ENCODE measurements around the gene DOCK3.

Gene DOCK3

GRCh38 chr3:51057121-51057520, 382.4 kb downstream of the DOCK3 start:
- no peak for TF ChIP-seq ZNF8 (CRISPR knock-in tag; IDR thresholded peaks at IDR 0.05)
- no peak for TF ChIP-seq BACH2 (CRISPR knock-in tag; IDR thresholded peaks at IDR 0.05; ENCODE audit: borderline replicate concordance)
- no peak for TF ChIP-seq ZNF70 (CRISPR knock-in tag; IDR thresholded peaks at IDR 0.05)
- no peak for ATAC-seq

DNA sequence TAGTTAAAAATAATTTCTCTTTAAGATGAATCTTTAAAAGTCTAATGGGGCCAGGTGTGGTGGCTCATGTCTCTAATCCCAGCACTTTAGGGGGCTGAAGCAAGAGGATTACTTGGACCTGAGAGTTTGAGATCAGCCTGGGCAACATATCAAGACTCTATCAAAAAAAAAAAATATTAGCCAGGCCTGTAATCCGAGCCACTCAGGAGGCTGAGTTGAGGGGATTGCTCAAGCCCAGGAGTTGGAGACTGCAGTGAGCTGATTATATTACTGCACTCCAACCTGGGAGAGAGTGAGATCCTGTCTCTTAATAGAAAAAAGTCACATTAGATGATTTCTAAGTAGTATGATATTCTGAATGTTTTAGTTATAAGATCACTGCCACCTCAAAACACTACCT, 388.3 kb downstream of the DOCK3 start:
- ATAC-seq, result no peak
- TF ChIP-seq ZC3H10 (CRISPR knock-in tag; IDR thresholded peaks at IDR 0.05) (no peak), PPARA (CRISPR knock-in tag; IDR thresholded peaks at IDR 0.05; ENCODE audit: borderline replicate concordance) (no peak), ZFP30 (CRISPR knock-in tag; IDR thresholded peaks at IDR 0.05) (no peak), ISL1 (CRISPR knock-in tag; IDR thresholded peaks at IDR 0.05) (no peak), TOX (CRISPR knock-in tag; IDR thresholded peaks at IDR 0.05; ENCODE audit: borderline replicate concordance) (no peak), POU6F1 (CRISPR knock-in tag; IDR thresholded peaks at IDR 0.05; ENCODE audit: borderline replicate concordance, low read depth) (no peak), ARNTL (CRISPR knock-in tag; IDR thresholded peaks at IDR 0.05; ENCODE audit: borderline replicate concordance, low read depth) (no peak), TCF4 (CRISPR knock-in tag; IDR thresholded peaks at IDR 0.05; ENCODE audit: borderline replicate concordance) (no peak), ZNF565 (CRISPR knock-in tag; conservative IDR thresholded peaks at IDR 0.05; ENCODE audit: low read depth) (no peak), OSR1 (CRISPR knock-in tag; IDR thresholded peaks at IDR 0.05) (no peak)
- TF ChIP-seq, protein P1, sequence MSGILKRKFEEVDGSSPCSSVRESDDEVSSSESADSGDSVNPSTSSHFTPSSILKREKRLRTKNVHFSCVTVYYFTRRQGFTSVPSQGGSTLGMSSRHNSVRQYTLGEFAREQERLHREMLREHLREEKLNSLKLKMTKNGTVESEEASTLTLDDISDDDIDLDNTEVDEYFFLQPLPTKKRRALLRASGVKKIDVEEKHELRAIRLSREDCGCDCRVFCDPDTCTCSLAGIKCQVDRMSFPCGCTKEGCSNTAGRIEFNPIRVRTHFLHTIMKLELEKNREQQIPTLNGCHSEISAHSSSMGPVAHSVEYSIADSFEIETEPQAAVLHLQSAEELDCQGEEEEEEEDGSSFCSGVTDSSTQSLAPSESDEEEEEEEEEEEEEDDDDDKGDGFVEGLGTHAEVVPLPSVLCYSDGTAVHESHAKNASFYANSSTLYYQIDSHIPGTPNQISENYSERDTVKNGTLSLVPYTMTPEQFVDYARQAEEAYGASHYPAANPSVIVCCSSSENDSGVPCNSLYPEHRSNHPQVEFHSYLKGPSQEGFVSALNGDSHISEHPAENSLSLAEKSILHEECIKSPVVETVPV (CRISPR knock-in tag; IDR thresholded peaks at IDR 0.05), result no peak
- TF ChIP-seq, protein P2, sequence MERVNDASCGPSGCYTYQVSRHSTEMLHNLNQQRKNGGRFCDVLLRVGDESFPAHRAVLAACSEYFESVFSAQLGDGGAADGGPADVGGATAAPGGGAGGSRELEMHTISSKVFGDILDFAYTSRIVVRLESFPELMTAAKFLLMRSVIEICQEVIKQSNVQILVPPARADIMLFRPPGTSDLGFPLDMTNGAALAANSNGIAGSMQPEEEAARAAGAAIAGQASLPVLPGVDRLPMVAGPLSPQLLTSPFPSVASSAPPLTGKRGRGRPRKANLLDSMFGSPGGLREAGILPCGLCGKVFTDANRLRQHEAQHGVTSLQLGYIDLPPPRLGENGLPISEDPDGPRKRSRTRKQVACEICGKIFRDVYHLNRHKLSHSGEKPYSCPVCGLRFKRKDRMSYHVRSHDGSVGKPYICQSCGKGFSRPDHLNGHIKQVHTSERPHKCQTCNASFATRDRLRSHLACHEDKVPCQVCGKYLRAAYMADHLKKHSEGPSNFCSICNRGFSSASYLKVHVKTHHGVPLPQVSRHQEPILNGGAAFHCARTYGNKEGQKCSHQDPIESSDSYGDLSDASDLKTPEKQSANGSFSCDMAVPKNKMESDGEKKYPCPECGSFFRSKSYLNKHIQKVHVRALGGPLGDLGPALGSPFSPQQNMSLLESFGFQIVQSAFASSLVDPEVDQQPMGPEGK (CRISPR knock-in tag; IDR thresholded peaks at IDR 0.05; ENCODE audit: borderline replicate concordance), result no peak

DNA sequence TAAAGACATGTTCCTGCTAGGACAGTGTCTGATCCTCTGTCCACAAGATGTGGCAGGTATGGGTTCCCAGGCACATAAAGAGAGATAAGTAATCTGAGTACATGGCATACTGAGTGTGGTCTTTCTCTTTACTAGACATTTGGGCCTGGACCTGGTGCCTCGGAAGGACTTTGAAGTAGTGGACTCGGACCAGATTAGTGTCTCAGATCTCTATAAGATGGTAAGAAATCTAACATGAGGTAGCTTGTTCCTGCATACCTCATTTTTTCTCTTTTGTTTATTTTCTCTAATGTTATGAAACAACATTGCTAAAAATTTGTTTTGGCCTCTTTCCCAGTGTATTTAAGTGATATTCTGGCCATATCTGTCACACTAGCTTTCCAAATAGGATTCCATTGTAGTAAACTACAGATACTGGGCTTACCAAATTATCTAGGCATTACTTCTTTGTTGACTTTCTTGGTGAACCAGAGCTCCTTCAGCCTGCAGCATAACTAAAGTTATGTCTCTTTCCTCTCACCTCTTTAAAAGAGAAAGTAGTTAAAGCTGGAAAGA, 400.6 kb downstream of the DOCK3 start:
- ATAC-seq, result no peak
- TF ChIP-seq, protein P1 (CRISPR knock-in tag; IDR thresholded peaks at IDR 0.05), result no peak
- TF ChIP-seq CREB5 (CRISPR knock-in tag; IDR thresholded peaks at IDR 0.05; ENCODE audit: low read depth) (no peak), POU6F1 (CRISPR knock-in tag; IDR thresholded peaks at IDR 0.05; ENCODE audit: borderline replicate concordance, low read depth) (no peak), SNAI2 (CRISPR knock-in tag; IDR thresholded peaks at IDR 0.05) (no peak), RARB (CRISPR knock-in tag; IDR thresholded peaks at IDR 0.05) (no peak), TOX (CRISPR knock-in tag; IDR thresholded peaks at IDR 0.05; ENCODE audit: borderline replicate concordance) (no peak), OSR1 (CRISPR knock-in tag; IDR thresholded peaks at IDR 0.05) (no peak), TCF4 (CRISPR knock-in tag; IDR thresholded peaks at IDR 0.05; ENCODE audit: borderline replicate concordance) (no peak), PPARA (CRISPR knock-in tag; IDR thresholded peaks at IDR 0.05; ENCODE audit: borderline replicate concordance) (no peak), ISL1 (CRISPR knock-in tag; IDR thresholded peaks at IDR 0.05) (no peak), ZNF8 (CRISPR knock-in tag; IDR thresholded peaks at IDR 0.05) (no peak), TSHZ2 (CRISPR knock-in tag; IDR thresholded peaks at IDR 0.05) (no peak), ZNF565 (CRISPR knock-in tag; conservative IDR thresholded peaks at IDR 0.05; ENCODE audit: low read depth) (no peak)
